Brain microvascular endothelial cell (primary cell): ENCODE measurements around the gene COL23A1.

Source experiments
- DNase-seq: peaks from one replicate; pipeline ENCODE4 v3.0.0-alpha.2; 2020
- H3K27ac ChIP-seq: fragments of 250-450 bp; sonication (Bioruptor Pico); 2 replicates; pipeline ENCODE4 v1.5.1; 2020; ENCODE audit warnings: mild to moderate bottlenecking, moderate library complexity
- H3K27me3 ChIP-seq: fragments of 250-450 bp; sonication (Bioruptor Pico); replicated peaks from 2 replicates; pipeline ENCODE4 v1.5.1; 2020; ENCODE audit warnings: mild to moderate bottlenecking
- H3K36me3 ChIP-seq: fragments of 250-450 bp; sonication (Bioruptor Pico); replicated peaks from 2 replicates; pipeline ENCODE4 v1.5.1; 2020; ENCODE audit warnings: mild to moderate bottlenecking
- H3K4me3 ChIP-seq: 2 replicates; pipeline ENCODE4 v1.5.1; 2011; ENCODE audit warnings: low read depth, mild to moderate bottlenecking, control low read depth, low read length, moderate library complexity
- CTCF ChIP-seq: IDR thresholded peaks from 2 replicates; pipeline ENCODE4 v1.5.1; 2011; ENCODE audit warnings: low read depth, mild to moderate bottlenecking, moderate library complexity, low read length, control low read depth, inconsistent platforms; ENCODE audit errors: missing control alignments
- in situ Hi-C: cut with HindIII; loops from 2 replicates; pipeline ENCODE4 v1.10.0; 2017; ENCODE audit warnings: low sequenced_read_pairs, low pct_ligation_motif_present

The COL23A1 gene

GRCh38 chr5:178469011-178469974, 120.9 kb downstream of the COL23A1 start:
- TF ChIP-seq CTCF: no peak
- H3K4me3 ChIP-seq: no peak overlapping the region
- in situ Hi-C loops: no loop called here
- H3K27ac ChIP-seq: no peak overlapping the region
- DNase-seq: no peak
- H3K36me3 ChIP-seq: no peaks in the 10 kb centered on the region
- H3K27me3 ChIP-seq: no peaks in the 10 kb centered on the region

- Histone ChIP-seq H3K36me3 (no peaks in the 10 kb centered on the region), H3K4me3 (no peak overlapping the region), H3K27ac (no peak overlapping the region), H3K27me3 (no peaks in the 10 kb centered on the region)
- no peak for TF ChIP-seq CTCF
- in situ Hi-C loops: no loop called here
- no peak for DNase-seq
Measured at GRCh38 chr5:178468196-178468685, 122.0 kb downstream of the COL23A1 start.

GRCh38 chr5:178467568-178468195, 122.5 kb downstream of the COL23A1 start:
- H3K27ac ChIP-seq: no peak overlapping the region
- DNase-seq: peak; percentile 7

GRCh38 chr5:178467205-178467567, 123.0 kb downstream of the COL23A1 start:
- Histone ChIP-seq H3K27me3 (no peaks in the 10 kb centered on the region), H3K4me3 (no peak overlapping the region), H3K27ac (no peak overlapping the region), H3K36me3 (no peaks in the 10 kb centered on the region)
- TF ChIP-seq CTCF: no peak
- in situ Hi-C loops: no loop called here
- DNase-seq: no peak

More at GRCh38 chr5:178467568-178468195, 122.5 kb downstream of the COL23A1 start:
- TF ChIP-seq CTCF: no peak
- H3K27me3 ChIP-seq: no peaks in the 10 kb centered on the region
- in situ Hi-C loops: no loop called here
- no peaks in the 10 kb centered on the region for H3K36me3 ChIP-seq
- no peak overlapping the region for H3K4me3 ChIP-seq

GRCh38 chr5:178466342-178466741, 123.9 kb downstream of the COL23A1 start:
- no peak for TF ChIP-seq CTCF
- no peak overlapping the region for H3K4me3 ChIP-seq
- DNase-seq: no peak
- no peaks in the 10 kb centered on the region for H3K36me3 ChIP-seq
- in situ Hi-C loops: no loop called here
- H3K27ac ChIP-seq: no peak overlapping the region
- no peaks in the 10 kb centered on the region for H3K27me3 ChIP-seq
